Esophagus muscularis mucosa (tissue), 3 donors: ENCODE data around the gene ELANE.

Experiments used
- CTCF ChIP-seq, 3 experiments: fragments of 200-600 bp in 2 of 3; fragments of 450-650 bp in 1 of 3; sonication (generic) in 2 of 3; IDR thresholded peaks; one replicate each; pipeline ENCODE4 v1.5.1; 2017 to 2019; ENCODE audit warnings: antibody characterized with exemption in 3 of 3, mild to moderate bottlenecking in 2 of 3, moderate library complexity in 1 of 3
- POLR2AphosphoS5 ChIP-seq, 2 donors: sonication (generic); formaldehyde crosslinking; IDR thresholded peaks; one replicate each; pipeline ENCODE4 v1.6.1; 2017; ENCODE audit warnings: antibody characterized with exemption in 2 of 2

DNA sequence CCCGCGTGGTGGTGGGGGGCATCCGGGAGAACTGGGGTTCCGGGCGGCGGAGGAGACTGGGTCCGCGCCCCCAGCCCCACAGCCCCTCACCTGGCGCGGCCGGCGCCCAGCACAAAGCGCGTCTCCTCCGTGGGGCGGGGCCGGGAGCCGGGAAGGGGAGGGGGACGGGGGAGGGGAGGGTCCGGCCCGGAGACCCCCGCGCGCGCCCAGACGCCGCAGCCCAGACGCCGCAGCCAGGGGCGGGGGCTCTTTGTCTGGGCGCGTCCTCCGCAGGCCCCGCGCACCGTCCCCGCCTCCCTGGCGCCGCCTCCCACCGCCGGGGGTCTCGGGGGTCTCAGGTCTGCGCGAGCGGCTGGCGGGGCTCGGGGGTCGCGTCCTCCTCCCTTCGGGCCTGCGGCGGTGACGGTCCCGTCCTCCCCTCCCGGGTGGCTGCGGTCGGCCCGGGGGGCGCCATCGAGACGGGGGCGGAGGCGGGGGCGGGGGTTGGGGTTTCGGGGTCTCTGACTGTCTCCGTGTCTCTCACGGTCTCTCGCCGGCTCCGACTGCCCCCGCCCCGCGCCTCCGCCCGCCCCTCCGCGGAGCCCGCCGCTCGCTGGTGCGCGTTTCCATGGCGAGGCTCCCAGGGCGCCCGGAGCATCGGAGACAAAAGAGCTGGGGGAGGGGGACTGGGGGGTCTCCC is 30.1 kb upstream of the ELANE start, which contains the start of gene PLPPR3:
- no peak for TF ChIP-seq POLR2AphosphoS5 (IDR thresholded peaks at IDR 0.05)
- no peak for TF ChIP-seq CTCF (IDR thresholded peaks at IDR 0.05)
